Breast epithelium (tissue), 3 donors: Measurements from ENCODE around the gene ALOX5AP.

ENCODE experiments used
- POLR2A ChIP-seq: fragments of 450-650 bp; IDR thresholded peaks from one replicate; pipeline ENCODE4 v1.6.1; 2016; ENCODE audit warnings: antibody characterized with exemption, mild to moderate bottlenecking, moderate library complexity
- POLR2AphosphoS5 ChIP-seq, 3 donors: sonication (generic); formaldehyde crosslinking; IDR thresholded peaks; one replicate each; pipeline ENCODE4 v1.6.1; 2017; ENCODE audit warnings: antibody characterized with exemption in 3 of 3
- TF ChIP-seq, protein P1 (sequence below), 3 donors: fragments of 450-650 bp; IDR thresholded peaks; one replicate each; pipeline ENCODE4 v1.5.1; 2016 to 2017; ENCODE audit warnings: antibody characterized with exemption in 3 of 3, mild to moderate bottlenecking in 3 of 3, moderate library complexity in 3 of 3

DNA sequence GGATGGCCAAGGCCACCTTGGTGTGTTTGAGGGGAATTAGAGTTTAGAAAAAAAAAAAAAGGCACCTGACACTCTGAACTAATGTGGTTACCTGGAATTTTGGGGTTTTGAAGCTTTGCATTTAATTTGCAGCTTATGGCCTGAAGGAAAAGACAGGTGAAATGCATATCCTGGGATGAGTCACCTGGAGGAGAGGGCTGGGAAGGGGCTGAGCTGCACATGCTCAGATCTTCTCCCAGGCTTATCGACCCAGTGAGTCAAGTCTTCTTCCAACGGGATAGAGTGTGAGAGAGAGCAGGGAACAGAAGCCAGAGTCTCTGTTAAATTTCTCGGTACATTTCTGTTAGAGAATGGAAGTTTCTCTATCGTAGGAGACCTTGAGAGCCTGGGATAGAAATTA lies 29.7 kb upstream of the ALOX5AP start:
- TF ChIP-seq, protein P1, sequence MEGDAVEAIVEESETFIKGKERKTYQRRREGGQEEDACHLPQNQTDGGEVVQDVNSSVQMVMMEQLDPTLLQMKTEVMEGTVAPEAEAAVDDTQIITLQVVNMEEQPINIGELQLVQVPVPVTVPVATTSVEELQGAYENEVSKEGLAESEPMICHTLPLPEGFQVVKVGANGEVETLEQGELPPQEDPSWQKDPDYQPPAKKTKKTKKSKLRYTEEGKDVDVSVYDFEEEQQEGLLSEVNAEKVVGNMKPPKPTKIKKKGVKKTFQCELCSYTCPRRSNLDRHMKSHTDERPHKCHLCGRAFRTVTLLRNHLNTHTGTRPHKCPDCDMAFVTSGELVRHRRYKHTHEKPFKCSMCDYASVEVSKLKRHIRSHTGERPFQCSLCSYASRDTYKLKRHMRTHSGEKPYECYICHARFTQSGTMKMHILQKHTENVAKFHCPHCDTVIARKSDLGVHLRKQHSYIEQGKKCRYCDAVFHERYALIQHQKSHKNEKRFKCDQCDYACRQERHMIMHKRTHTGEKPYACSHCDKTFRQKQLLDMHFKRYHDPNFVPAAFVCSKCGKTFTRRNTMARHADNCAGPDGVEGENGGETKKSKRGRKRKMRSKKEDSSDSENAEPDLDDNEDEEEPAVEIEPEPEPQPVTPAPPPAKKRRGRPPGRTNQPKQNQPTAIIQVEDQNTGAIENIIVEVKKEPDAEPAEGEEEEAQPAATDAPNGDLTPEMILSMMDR (IDR thresholded peaks at IDR 0.05) = no peak
- no peak for TF ChIP-seq POLR2A
- TF ChIP-seq POLR2AphosphoS5 (IDR thresholded peaks at IDR 0.05) = no peak
